GM10266 (cell line): ENCODE results near the gene TPP2.

Experiments
- DNase-seq: peaks from one replicate; pipeline ENCODE4 v3.0.0; 2012; ENCODE audit errors: extremely low spot score
- CTCF ChIP-seq: IDR thresholded peaks from 2 replicates; pipeline ENCODE4 v1.5.1; 2012; ENCODE audit warnings: mild to moderate bottlenecking, low read depth; ENCODE audit not compliant: control insufficient read depth, insufficient read depth; ENCODE audit errors: missing control alignments

Gene TPP2

DNA sequence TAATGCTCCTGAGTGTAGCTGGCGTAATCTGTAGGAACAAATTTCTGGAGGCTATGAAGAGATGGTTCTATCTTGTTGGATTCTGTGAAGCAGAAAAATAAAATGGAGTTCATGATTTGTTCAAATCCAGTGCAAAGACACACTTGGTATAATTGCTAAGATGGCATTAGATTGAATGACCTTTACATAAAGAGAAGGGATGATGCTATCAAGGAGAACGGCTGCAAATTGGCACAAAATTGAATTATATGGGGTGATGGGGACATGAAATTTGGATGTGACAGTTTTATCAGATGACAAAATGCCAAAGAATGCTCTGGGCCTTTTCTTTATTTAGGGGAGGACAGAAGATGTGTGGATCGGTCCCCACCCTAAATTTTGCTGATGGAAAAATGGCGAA lies 94.1 kb downstream of the TPP2 start:
- no peak for DNase-seq

DNA sequence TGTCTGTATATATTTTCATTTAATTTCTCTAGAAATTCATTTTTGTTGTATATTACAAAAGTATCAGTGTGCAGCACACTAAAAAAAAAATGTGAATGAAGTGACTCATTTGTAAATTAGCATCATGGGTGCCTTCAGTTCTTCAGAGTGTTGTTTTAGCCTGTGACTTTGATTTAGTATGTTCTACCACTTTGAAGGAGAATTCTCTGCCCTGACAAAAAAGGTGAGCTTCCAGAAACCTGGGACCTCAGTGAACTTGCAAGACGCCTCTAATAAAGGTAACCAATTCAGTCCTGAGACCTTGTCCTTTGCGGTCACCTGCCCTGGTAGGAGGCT lies 95.7 kb downstream of the TPP2 start:
- no peak for TF ChIP-seq CTCF
- no peak for DNase-seq

More for the DNA sequence above, 94.1 kb downstream of the TPP2 start:
- TF ChIP-seq CTCF, result no peak

GRCh38 chr13:102693250-102693649 lies 96.5 kb downstream of the TPP2 start:
- TF ChIP-seq CTCF, result no peak
- DNase-seq, result no peak

DNA sequence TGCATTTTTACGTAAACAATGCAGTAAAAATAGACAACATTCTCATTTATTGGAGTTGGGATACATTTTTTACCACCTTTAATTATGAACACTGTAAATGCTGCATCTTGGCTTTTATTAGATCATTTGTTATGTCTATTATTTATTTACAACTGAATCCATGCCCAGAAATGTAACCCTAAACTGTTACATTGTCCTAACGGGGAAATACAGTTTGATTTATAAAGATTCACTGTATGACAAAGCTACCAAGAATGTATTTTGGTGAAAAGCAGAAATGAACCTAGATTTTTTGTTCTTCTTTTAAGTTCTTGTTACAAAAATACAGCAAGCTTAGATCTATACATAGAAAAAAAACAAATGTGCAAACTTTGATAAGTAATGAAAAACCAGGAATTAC lies 97.0 kb downstream of the TPP2 start:
- TF ChIP-seq CTCF, result no peak
- DNase-seq, result no peak

DNA sequence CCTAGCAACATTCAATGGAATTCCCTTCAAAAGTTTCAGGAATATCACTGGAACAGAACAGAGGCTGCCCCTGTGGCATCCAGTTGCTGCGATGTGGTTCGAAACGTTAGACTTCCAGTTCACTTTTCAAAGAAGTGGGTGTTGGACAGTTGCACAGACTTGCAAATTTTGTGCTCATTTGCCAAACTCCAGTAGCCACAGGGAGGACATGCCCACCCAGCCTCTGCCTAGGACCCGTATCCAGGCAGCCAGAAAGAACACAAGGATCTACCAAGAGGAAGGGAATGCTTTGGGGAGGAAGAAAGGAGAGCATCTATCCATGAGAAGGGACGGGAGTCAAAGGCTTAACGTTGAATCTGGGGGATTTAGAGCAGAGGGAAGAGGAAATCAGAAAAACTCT lies 98.2 kb downstream of the TPP2 start, which contains the start of gene METTL21C:
Gene METTL21C (minus strand): TSS at position 108 of the 400 bp plus-strand sequence. CDS start 546 bp downstream, outside the sequence.
- no peak for TF ChIP-seq CTCF

DNA sequence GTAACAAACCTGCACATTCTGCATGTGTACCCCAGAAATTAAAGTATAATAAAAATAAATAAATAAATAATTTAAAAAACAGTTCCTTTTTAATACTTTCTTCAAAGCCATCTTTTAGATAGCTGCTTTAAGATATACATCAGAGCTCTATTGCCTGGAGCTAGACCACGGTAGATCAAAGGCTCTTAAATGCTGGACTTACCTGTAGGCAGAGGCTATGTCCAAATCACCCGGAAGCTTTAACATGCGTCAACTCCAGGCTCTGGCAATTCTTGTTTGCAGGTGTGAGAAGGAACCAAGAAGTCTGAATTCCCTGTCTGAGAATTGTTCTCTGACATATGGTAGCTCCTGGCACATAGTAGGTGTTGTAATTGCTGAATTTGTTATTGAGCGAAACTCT lies 99.7 kb downstream of the TPP2 start:
- no peak for TF ChIP-seq CTCF
- no peak for DNase-seq

More for the DNA sequence above, 98.2 kb downstream of the TPP2 start, which contains the start of gene METTL21C:
- no peak for DNase-seq

- DNase-seq, result no peak
- TF ChIP-seq CTCF, result no peak
Observed at GRCh38 chr13:102697264-102697663, 100.5 kb downstream of the TPP2 start.
